Spleen (tissue), 7 donors: ENCODE results near the gene CYTIP.

Source experiments
- POLR2AphosphoS5 ChIP-seq, 3 donors: sonication (generic); formaldehyde crosslinking; IDR thresholded peaks; one replicate each; pipeline ENCODE4 v1.5.1; 2017; ENCODE audit warnings: antibody characterized with exemption in 3 of 3
- TF ChIP-seq, protein P1 (sequence below), 11 experiments: fragments of 200-600 bp in 7 of 11; fragments of 450-650 bp in 4 of 11; sonication (generic) in 4 of 11; IDR thresholded peaks in 8 of 11; conservative IDR thresholded peaks in 3 of 11; 1 replicate in 7 of 11; 2 replicates in 4 of 11; pipeline versions ENCODE4 v1.4.0 to v1.8.0; 2016 to 2021; ENCODE audit warnings: antibody characterized with exemption in 11 of 11, inconsistent platforms in 4 of 11, mild to moderate bottlenecking in 1 of 11
- donor health status: DM: no; HTN: no; CAD: no; lungs with moderate emphysema.
- donor health status: DM: no; HTN: no; CAD: no.
- donor health status: DM: no; HTN: no; CAD: no.

DNA sequence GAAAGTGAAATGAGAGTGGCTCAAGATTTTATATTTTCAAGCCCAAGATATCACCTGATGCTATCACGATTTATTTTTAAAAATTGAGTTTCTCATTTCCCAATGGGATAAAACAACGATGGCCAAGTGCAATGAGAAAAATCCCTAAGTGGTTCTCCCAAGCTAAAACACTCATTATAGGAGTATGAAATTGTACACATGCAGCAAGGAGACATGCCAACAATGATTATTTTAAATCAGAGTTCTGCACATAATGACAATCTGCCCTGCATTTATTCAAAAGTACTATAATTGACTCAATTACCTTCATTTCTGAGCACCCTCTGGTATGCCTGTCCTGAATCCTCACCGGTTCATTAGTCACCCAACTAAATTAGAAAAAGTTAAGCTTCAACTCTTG lies 12.7 kb downstream of the CYTIP start:
- TF ChIP-seq, protein P1, sequence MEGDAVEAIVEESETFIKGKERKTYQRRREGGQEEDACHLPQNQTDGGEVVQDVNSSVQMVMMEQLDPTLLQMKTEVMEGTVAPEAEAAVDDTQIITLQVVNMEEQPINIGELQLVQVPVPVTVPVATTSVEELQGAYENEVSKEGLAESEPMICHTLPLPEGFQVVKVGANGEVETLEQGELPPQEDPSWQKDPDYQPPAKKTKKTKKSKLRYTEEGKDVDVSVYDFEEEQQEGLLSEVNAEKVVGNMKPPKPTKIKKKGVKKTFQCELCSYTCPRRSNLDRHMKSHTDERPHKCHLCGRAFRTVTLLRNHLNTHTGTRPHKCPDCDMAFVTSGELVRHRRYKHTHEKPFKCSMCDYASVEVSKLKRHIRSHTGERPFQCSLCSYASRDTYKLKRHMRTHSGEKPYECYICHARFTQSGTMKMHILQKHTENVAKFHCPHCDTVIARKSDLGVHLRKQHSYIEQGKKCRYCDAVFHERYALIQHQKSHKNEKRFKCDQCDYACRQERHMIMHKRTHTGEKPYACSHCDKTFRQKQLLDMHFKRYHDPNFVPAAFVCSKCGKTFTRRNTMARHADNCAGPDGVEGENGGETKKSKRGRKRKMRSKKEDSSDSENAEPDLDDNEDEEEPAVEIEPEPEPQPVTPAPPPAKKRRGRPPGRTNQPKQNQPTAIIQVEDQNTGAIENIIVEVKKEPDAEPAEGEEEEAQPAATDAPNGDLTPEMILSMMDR (IDR thresholded peaks at IDR 0.05 in 8 of 11, conservative IDR thresholded peaks at IDR 0.05 in 3 of 11): no peak
- TF ChIP-seq POLR2AphosphoS5 (IDR thresholded peaks at IDR 0.05): no peak
